ENCODE measurements around the gene LHX5. TPM values are rescaled to one million over a fixed set of nuclear protein-coding genes. Genes with fewer than 3 reads are reported as not detected.
A peak's percentile ranks its signal among the peaks of the same experiment; 100 is the strongest.

Gene LHX5
- total RNA-seq, 4 donors from 2014 or later = not detected

DNA sequence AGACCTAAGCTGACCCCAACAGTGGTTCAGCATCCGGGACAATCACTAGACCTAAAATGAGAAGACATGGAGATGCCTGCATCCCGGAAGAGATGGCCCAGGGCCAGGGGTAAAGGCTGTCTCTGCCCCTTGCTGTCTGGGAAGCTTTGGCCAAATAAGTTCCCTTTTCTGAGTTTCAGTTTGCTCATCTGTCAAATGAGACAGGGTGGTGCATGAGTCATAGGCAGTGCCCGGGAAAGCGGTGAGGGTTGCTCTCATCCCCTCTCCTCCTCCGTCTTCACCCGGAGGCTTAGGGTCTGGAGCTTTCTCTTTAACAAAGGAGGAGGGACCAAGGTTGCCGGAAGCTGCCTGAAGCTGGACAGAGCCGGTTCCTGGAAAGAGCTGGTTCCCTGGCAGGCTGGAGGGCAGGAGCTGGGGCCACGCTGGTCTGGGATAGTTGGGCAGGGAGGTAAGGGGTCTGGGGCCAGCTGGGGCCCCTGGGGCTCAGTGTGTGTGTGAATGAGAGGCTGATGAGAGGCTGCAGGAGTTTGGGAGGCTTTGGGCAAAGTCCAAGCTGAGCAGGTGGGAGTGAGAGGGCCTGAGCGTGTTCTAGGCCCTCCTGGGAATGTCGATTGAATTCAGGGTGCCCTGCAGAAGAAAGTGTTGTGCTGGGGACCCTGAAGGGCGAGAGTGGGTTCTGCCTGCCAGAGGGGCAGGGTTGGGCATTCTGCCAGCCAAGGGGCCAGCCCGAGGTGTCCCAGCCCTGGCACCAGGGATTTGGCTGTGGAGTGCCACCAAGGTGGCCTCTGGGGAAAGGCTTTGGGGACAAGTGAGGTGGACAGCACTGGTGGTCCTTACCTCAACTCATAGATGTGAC lies 49.4 kb downstream of the LHX5 start, which contains the start of gene SDSL:
SDSL (plus strand) TSS at position 351 of the 856 bp plus-strand sequence. CDS start 5,603 bp downstream, outside the sequence.
- TF ChIP-seq, protein P1, sequence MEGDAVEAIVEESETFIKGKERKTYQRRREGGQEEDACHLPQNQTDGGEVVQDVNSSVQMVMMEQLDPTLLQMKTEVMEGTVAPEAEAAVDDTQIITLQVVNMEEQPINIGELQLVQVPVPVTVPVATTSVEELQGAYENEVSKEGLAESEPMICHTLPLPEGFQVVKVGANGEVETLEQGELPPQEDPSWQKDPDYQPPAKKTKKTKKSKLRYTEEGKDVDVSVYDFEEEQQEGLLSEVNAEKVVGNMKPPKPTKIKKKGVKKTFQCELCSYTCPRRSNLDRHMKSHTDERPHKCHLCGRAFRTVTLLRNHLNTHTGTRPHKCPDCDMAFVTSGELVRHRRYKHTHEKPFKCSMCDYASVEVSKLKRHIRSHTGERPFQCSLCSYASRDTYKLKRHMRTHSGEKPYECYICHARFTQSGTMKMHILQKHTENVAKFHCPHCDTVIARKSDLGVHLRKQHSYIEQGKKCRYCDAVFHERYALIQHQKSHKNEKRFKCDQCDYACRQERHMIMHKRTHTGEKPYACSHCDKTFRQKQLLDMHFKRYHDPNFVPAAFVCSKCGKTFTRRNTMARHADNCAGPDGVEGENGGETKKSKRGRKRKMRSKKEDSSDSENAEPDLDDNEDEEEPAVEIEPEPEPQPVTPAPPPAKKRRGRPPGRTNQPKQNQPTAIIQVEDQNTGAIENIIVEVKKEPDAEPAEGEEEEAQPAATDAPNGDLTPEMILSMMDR (IDR thresholded peaks at IDR 0.05) = no peak
- peak in 1 of 4 donors; percentile 48 for TF ChIP-seq POLR2A (IDR thresholded peaks at IDR 0.05)
- H3K27me3 ChIP-seq = peaks cover 0 to 14% (median 0%) of the 10 kb centered on the region in 4 donors
- H3K4me1 ChIP-seq = peaks cover 8 to 24% (median 8%) of the 10 kb centered on the region in 3 donors
- 8 to 16% methylated on average over 7 to 8 of the region's 13 CpGs for WGBS, 2 donors
- no peaks in the 10 kb centered on the region for H3K36me3 ChIP-seq
- H3K27ac ChIP-seq = peak within 1 kb of the TSS; percentile 21 to 73 (median 58)
- no peak for DNase-seq
- H3K9me3 ChIP-seq = no peaks in the 10 kb centered on the region
- peak within 1 kb of the TSS; percentile 13 to 61 (median 40) for H3K4me3 ChIP-seq
- intact Hi-C loops (cut with DNase I) = loop anchor here (10.0 kb wide), 1 partner anchor 217 kb away; no protein-coding TSS in a partner anchor

DNA sequence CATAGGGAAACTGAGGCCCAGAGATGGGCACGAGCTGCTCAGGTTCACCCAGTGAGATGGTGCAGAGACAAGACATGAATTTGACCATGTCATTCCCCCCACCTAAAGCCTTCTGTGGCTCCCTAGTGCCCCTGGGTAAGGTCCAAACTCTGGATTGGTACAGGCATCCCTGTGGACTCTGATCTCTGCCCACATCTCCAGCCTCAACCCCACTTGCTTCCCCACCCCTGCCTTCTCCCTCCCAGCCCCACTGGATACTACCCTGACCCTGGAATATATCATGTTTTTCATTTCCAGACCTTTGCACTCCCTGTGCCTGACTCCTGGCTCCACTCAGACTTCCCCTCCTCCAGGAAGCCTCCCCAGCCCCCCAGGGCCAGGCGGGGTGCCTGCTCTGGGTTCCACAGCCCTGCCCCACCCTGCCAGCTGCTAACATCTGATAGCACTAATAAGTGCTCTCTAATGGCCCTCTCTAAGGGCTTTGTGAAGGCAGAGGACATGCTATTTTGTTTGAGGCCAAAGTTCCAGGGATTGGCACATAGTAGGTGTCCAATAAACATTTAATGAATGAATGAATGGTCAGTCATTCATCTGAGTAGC lies 50.6 kb downstream of the LHX5 start:
- H3K4me1 ChIP-seq = peaks cover 8 to 24% (median 8%) of the 10 kb centered on the region in 3 donors
- DNase-seq = no peak
- no peak overlapping the region for H3K4me3 ChIP-seq
- peaks cover 0 to 5% (median 0%) of the 10 kb centered on the region in 4 donors for H3K27me3 ChIP-seq
- H3K9me3 ChIP-seq = no peaks in the 10 kb centered on the region
- 38 to 69% methylated on average over 1 to 2 of the region's 2 CpGs for WGBS, 2 donors
- intact Hi-C loops (cut with DNase I) = loop anchor here (10.0 kb wide), 1 partner anchor 216 kb away; no protein-coding TSS in a partner anchor
- H3K36me3 ChIP-seq = no peaks in the 10 kb centered on the region
- TF ChIP-seq, protein P1 (IDR thresholded peaks at IDR 0.05) = no peak
- no peak for TF ChIP-seq POLR2A (IDR thresholded peaks at IDR 0.05)
- H3K27ac ChIP-seq = no peak overlapping the region

DNA sequence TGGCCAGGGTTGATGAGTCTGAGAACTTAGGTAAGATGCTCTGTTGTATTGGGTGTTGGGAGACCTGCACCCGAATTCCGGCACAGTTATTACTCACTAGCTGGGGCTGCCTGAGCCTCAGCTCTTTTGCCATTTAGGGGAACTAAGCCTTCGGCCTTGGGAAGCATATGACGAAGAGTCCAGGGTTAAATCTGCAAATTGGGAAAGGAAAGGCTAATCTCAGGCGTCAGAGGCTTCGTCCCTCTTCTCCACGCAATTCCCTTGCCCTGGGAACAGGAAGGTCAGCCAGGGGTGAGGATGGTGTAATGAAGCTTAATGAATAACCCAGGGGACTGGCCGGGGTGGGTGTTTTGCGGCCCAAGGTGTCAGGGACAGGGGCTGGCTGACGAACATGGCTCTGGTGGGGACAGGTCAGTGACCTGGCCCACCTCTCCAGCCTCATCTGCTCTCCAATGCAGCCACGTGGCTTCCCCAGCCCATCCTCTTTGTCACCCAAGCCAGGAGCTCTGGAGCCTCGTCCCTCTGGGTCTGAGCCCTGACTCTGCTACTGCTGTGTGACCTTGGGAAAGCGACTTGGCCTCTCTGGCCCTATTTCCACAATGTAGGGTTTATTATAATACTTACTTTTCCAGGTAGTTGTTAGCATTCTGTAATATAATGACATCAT lies 53.3 kb downstream of the LHX5 start:
- Histone ChIP-seq H3K9me3 (no peaks in the 10 kb centered on the region), H3K36me3 (no peaks in the 10 kb centered on the region), H3K27ac (peak overlapping the region in 1 of 4 donors; percentile 49), H3K4me1 (peaks cover 8 to 23% (median 8%) of the 10 kb centered on the region in 3 donors), H3K4me3 (no peak overlapping the region), H3K27me3 (no peaks in the 10 kb centered on the region)
- WGBS, 2 donors = 38 to 41% methylated on average over 12 to 13 of the region's 13 CpGs
- DNase-seq = no peak
- intact Hi-C loops (cut with DNase I) = no loop called here
- no peak for TF ChIP-seq POLR2A (IDR thresholded peaks at IDR 0.05)
- TF ChIP-seq, protein P1 (IDR thresholded peaks at IDR 0.05) = no peak

DNA sequence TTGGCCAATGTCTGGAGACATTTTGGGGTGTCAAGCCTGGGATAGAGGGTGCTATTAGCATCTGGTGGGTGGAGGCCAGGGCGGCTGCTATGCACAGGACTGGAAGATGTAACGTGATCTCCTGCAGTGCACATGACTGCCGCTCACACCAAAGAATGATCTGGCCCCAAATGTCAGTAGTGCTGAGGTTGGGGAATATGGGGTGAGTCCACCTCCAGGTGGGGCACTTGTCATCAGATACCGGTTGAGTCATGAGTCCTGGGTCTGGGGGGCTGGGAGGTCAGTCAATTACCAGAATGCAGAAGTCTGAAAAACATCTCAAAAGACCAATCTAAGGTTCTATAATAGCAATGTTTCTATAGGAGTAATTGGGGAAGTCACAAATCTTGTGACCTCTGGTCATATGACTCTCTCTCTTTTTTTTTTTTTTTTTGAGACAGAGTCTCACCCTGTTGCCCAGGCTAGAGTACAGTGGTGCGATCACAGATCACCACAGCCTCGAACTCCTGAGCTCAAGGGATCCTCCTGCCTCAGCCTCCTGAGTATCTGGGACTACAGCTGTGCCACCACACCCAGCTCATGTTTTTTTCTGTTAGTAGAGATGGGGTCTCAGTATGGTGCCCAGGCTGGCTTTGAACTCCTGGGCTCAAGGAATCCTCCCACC lies 55.4 kb downstream of the LHX5 start:
- no peak for DNase-seq
- Histone ChIP-seq H3K4me1 (peaks cover 0 to 2% (median 0%) of the 10 kb centered on the region in 3 donors), H3K27ac (no peak overlapping the region), H3K9me3 (no peaks in the 10 kb centered on the region), H3K27me3 (peaks cover 0 to 17% (median 0%) of the 10 kb centered on the region in 4 donors), H3K4me3 (no peak overlapping the region), H3K36me3 (no peaks in the 10 kb centered on the region)
- TF ChIP-seq, protein P1 (IDR thresholded peaks at IDR 0.05) = no peak
- TF ChIP-seq POLR2A (IDR thresholded peaks at IDR 0.05) = no peak
- WGBS, 2 donors = 43 to 59% methylated on average over 3 to 6 of the region's 6 CpGs
- intact Hi-C loops (cut with DNase I) = no loop called here

Measured in esophagus squamous epithelium (tissue), 5 donors.